ENCODE measurements around the gene ABCD1.
A peak's percentile ranks its signal among the peaks of the same experiment; 100 is the strongest.
"Not testable (repeated sequence)": the region's sequence is repeated elsewhere in the genome, so short reads cannot be mapped to it uniquely, and the experiment has no call there.

Gene ABCD1

DNA sequence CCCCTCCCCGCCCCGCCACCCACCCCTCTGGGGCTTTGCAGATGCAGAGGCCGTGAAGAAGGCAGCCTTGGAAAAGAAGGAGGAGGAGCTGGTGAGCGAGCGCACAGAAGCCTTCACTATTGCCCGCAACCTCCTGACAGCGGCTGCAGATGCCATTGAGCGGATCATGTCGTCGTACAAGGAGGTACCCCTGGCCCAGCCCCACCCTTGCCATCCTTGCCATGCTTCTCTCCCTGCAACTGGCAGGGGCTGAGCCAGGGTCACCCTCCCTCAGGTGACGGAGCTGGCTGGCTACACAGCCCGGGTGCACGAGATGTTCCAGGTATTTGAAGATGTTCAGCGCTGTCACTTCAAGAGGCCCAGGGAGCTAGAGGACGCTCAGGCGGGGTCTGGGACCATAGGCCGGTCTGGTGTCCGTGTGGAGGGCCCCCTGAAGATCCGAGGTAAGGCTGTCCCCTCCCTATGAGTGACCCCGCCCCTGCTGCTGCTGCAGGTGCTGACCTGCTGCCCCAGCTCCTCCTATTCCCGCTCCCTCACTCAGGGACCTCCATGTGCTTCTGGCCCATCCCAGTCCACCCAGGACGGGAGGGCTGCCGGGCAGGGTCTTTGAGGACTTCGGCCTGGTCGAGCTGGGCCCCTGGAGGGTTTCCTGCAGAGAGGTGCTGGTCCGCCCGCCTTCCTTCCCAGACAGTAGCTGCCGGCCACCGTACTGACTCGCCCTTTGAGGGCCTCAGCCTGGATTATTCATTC is 11.6 kb downstream of the ABCD1 start:
- no peak for DNase-seq

GRCh38 chrX:153736871-153737441 is 12.3 kb downstream of the ABCD1 start:
- DNase-seq: no peak

GRCh38 chrX:153738056-153738605 is 13.5 kb downstream of the ABCD1 start:
- DNase-seq: no peak

DNA sequence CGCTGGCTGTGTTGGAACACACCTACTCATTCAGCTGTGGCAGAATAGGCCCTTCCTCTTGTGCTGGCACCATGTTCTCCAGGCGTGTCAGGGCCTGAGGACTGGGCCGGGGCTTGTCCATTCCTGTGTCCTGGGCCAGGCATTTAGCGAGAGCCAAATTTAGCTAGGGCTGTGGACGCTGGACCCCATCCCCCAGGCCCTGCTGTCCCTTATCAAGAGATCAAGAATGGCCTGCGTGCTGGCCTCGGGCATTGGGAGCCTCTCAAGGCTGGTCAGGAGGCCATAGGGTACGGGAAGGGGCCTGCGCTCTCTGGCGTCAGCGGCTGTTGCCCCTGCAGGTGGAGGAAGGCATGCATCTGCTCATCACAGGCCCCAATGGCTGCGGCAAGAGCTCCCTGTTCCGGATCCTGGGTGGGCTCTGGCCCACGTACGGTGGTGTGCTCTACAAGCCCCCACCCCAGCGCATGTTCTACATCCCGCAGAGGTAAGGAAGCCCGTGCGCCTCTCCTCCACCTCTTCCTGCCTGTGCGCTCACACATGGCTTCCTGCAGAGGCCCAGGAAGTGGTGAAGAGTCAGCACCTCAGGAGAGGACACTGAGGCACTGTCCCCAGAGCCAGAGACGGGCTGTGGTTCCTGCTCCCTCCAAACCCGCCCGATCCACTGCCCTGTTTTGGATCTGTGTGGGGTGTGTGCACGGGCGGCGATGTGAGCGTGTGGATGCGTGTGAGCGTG is 15.3 kb downstream of the ABCD1 start:
- DNase-seq: no peak

- no peak for DNase-seq
These were observed 16.1 kb downstream of the ABCD1 start for GRCh38 chrX:153740631-153741222.

DNA sequence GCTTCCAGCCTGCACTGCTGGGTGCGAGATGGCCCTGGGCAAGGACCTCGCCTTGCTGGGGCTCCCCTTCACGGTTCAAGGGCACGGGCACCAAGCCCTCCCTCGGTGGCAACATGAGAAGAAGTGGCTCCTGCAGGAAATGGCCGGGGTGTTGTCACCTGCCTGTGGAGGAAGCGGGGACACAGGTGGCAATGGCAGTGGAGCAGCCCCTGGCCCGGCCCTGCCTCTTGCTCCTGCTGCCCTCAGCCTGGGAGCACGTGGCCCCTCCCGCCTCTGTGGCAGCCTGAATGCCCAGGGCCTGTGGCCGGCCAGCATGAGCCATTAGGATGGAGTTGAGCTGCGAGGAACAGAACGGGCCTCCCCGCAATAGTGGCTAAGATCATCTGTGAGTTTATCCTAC is 16.8 kb downstream of the ABCD1 start:
- DNase-seq: no peak

DNA sequence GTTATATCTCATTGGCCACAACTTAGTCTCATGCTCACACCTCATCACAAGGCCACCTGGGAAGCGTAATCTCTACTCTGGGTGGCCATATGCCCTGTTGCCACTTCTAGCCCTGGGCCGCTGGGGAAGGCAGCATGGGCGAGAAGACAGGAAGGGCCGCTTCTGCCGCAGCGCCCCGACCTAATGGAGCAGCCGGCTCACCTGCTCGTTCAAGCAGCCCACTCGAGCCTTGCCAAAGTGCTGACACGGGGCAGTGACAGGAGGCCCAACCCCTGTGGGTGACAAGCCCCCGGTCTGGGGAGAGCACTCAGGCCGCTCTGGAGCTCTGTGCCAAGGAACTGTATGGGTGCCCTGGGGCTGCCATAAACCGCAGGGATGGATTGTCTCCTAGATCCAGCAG is 17.5 kb downstream of the ABCD1 start:
- DNase-seq: not testable (repeated sequence)

DNA sequence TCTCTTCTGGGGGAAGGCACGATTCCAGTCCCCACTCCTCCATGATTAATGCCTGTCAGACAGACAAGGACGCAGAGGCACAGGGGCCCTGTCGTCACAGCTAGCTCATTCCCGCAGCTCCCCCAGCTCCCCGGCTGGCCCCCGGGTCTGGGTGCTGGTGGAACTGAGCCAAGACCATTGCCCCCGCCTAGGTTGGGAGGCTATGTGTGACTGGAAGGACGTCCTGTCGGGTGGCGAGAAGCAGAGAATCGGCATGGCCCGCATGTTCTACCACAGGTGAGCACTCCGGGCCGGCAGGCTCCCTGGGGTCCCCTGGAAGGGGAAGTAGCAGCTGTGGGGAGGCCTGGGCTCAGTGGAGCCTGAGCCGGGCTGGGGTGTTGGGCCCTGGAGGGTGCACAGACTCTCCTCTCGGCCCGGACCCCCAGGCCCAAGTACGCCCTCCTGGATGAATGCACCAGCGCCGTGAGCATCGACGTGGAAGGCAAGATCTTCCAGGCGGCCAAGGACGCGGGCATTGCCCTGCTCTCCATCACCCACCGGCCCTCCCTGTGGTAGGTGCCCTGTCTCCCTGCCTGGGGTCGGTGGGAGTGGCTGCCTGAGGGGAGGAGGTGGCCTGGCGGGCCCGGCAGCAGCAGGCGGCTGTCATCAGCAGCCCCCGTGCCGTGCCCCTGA is 18.3 kb downstream of the ABCD1 start:
- DNase-seq: not testable (repeated sequence)

GRCh38 chrX:153743468-153744209 is 19.0 kb downstream of the ABCD1 start:
- DNase-seq: peak; percentile 80

DNA sequence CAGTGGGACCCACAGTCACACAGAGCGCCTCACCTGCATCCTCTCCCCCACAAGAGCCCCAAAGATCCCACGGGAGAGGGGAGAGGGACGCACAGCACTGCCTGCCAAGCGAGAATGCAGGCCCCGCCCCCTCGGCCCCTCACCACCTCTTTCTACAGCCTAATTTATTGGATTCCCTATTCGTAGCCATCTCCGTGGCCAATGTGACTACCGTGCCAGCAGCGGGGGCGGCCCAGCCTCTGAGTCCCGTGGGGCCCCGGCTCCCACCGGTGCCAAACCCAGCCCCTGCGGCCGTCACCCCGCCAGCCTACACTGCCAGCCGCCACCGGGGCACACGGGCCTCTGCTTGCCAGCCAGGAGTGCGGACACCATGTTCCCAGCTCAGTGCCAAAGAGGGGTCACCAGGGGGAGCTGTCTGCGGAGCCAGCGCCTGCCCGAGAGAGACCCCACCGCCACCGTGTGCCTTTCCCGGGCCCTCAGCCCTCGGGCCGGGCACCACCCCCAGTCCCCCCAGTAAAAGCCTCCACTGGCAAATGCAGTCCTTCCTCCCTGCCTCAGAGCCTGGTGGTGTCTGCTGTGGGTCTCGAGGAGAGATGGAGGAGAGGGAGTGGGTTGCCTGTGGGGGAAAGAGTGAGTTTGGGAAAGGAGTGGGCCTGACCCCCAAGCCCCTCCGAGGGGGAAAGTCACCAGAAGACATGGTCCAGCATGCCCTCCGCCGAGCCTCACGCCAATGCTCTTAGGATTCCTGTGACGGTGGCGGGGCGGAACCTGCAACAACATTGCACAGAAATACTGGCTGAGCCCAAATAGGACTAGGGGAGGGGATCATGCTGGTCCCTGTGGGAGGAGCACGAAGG is 19.8 kb downstream of the ABCD1 start:
- DNase-seq: peak; percentile 67

GRCh38 chrX:153745067-153745433 is 20.4 kb downstream of the ABCD1 start:
- not testable (repeated sequence) for DNase-seq

GRCh38 chrX:153746359-153746758 is 21.7 kb downstream of the ABCD1 start:
- no peak for DNase-seq

GRCh38 chrX:153746991-153747390 is 22.3 kb downstream of the ABCD1 start:
- DNase-seq: not testable (repeated sequence)

GRCh38 chrX:153749017-153749416 is 24.4 kb downstream of the ABCD1 start:
- DNase-seq: not testable (repeated sequence)

- no peak for DNase-seq
These were observed 25.6 kb downstream of the ABCD1 start for GRCh38 chrX:153750127-153750774.

DNA sequence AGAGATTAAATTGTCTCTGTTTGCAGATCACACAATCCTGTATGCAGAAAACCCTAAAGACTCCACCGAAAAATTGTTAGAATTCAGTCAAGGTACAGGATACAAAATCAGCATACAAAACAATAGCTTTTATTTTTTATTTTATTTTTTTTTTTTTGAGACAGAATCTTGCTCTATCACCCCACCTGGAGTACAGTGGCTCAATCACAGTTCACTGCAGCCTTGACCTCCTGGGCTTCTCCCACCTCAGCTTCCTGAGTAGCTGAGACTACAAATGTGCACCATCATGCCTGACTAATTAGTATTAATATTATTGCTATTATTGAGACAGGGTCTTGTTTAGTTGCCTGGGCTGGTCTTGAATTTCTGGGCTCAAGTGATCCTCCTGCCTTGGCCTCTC is 30.5 kb downstream of the ABCD1 start:
- DNase-seq: no peak

DNA sequence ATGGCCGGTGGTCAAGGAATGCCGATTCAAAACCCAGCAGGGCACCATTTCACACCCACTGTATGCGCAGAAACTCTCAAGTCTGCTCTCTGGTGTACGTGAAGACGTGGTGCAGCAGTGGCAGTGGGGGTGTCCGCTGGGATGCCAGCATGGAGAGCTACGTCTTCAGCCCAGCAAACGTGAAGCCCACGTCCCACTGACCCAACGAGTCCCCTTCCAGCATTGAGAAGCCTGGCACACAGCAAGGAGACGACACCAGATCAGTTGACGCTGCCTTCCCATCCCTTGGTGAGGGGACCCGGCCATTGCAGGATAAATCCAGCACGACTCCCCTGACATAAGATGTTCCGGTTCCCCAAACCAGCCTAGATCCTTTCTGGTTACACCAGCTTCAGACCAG is 37.2 kb downstream of the ABCD1 start:
- DNase-seq: no peak

DNA sequence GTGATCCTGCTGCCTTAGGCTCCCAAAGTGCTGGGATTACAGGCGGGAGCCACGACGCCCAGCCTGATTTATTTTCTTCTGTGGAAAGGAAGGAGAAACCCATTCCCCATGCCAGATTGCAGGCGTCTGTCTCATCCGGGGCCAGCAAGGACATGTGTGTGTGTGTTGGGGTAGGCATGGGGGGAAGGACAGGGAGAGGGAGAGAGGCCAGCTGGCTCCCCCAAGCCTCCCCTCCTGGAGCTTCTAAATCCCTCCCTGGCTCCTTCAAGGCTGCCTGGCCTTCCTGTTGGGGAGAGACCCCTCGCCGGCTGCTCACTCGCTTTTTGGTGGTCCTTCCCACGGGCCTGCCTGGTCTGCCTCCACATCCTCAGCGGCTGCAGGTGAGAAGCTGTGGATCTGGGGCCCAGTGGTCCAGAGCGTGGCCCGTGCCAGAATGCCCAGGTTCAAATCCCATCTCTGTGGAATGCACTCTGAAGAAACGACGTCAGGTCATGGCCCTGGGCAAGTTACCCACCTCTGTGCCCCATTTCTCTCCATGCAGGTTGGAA is 38.0 kb downstream of the ABCD1 start:
- DNase-seq: no peak

DNA sequence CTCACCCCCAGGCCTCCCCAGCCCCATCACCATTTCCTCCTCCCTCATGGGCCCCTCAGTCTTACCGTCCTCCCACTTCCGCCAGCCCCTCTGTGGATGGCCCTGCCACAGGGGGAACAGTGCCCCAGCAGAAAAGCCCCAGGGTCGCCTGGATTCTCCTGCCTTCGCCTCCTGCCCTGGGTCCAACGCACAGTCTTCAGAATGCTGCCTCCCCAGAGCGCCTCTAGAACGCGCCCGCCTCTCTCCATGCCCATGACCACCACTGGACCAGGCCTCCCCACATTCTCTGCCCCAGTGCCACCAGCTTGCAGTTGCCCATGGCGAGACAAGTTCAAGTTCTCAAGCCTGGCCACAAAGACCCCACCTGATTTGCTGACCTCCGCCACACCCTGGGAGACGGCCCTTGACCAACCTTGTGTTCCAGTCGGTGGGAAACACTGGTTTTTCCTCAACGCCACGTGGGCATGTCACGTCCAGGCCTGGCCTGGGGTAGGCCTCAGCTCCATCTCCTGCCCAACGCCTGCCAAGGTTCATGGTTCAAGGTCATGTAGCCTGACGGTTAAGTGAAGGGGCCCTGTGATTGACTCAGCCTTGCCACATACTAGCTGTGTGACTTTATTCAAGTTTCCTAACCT is 38.8 kb downstream of the ABCD1 start:
- no peak for DNase-seq

All from NCI-H1436 (cell line).